ENCODE results near the gene SZRD1. TPM values are rescaled to one million over a fixed set of nuclear protein-coding genes. Genes with fewer than 3 reads are reported as not detected.

The SZRD1 gene
- total and polyA plus RNA-seq, 2 of the 4 experiments (the other 2 are of a cell fraction) = 119 to 149 TPM

- H2AFZ ChIP-seq (replicated peaks; ENCODE audit: low read length, poor library complexity) = no peak overlapping the region
- no peak overlapping the region for H2BK15ac ChIP-seq (ENCODE audit: low read depth, low read length)
- peaks cover 3% of the 10 kb centered on the region; the same call in 1 of the 2 replicates for H3K27me3 ChIP-seq (ENCODE audit: control insufficient read depth, insufficient read depth, low read length)
- intact Hi-C loops (cut with micrococcal nuclease) (no loop called here), dilution Hi-C loops (cut with HindIII; ENCODE audit: low sequenced_read_pairs, unreplicated experiment) (no loop called here), in situ Hi-C loops (cut with MboI; ENCODE audit: low sequenced_read_pairs) (no loop called here)
- no peak overlapping the region for H2BK20ac ChIP-seq (ENCODE audit: low read depth, low read length)
- no peak overlapping the region for H3K9ac ChIP-seq (ENCODE audit: low read depth, low read length)
- 75% methylated on average over 1 of the region's 3 CpGs; no CpG with 5 or more reads in 1 of the 2 experiments for WGBS, 2 experiments (ENCODE audit: extremely low coverage in 2 of 2, insufficient read length in 1 of 2)
- no peaks in the 10 kb centered on the region for H3K9me1 ChIP-seq (ENCODE audit: insufficient read depth, low read length)
- no TSS peak for BruUV-seq (replicated peaks)
- H2AK5ac ChIP-seq (ENCODE audit: low read depth, low read length) = no peak overlapping the region
- H3K36me3 ChIP-seq (ENCODE audit: control insufficient read depth, insufficient read depth, low read length) = no peaks in the 10 kb centered on the region
- DNase-seq = no peak
- TF ChIP-seq SMC3 (IDR thresholded peaks at IDR 0.05; ENCODE audit: low read depth, low read length) (no peak), NFE2L2 (IDR thresholded peaks at IDR 0.05; ENCODE audit: low read depth, low read length) (no peak), RAD21 (IDR thresholded peaks at IDR 0.05; ENCODE audit: low read length) (no peak), MXI1 (IDR thresholded peaks at IDR 0.05; ENCODE audit: borderline replicate concordance, low read depth, low read length) (no peak), FOS (IDR thresholded peaks at IDR 0.05; ENCODE audit: low read depth, low read length) (no peak)
- H2BK120ac ChIP-seq (ENCODE audit: low read depth, low read length) = no peak overlapping the region
- H3K27ac ChIP-seq (ENCODE audit: insufficient read depth, low read length) = no peak overlapping the region
- no peak for ATAC-seq (ENCODE audit: low read depth)
- ChIA-PET CTCF (no interaction called here), POLR2A (ENCODE audit: unreplicated experiment) (no interaction called here)
- H4K91ac ChIP-seq (ENCODE audit: insufficient read depth, low read depth, low read length) = no peak overlapping the region
- H4K5ac ChIP-seq (ENCODE audit: low read depth, low read length) = no peak overlapping the region
- no peaks in the 10 kb centered on the region for H3K4me1 ChIP-seq (ENCODE audit: control insufficient read depth, insufficient read depth, low read length)
- no peak overlapping the region for H4K8ac ChIP-seq (ENCODE audit: low read depth in 2 of 2, low read length in 2 of 2)
- no peak overlapping the region for H3K23ac ChIP-seq (ENCODE audit: low read depth, low read length)
- no peak overlapping the region for H2AK9ac ChIP-seq (replicated peaks; ENCODE audit: low read depth, low read length, poor library complexity)
- no peak overlapping the region for H3K4me2 ChIP-seq (ENCODE audit: low read depth, low read length)
- H3K18ac ChIP-seq (ENCODE audit: low read depth, low read length) = no peak overlapping the region
- H3K56ac ChIP-seq (ENCODE audit: extremely low read depth, insufficient read depth, low read length) = no peak overlapping the region
- H4K20me1 ChIP-seq (ENCODE audit: insufficient read depth, low read length) = no peaks in the 10 kb centered on the region
- no peak overlapping the region for H3K4me3 ChIP-seq (ENCODE audit: insufficient read depth, low read depth, low read length)
- no peak overlapping the region for H3K14ac ChIP-seq (replicated peaks; ENCODE audit: low read depth, low read length)
- no peak overlapping the region for H2BK5ac ChIP-seq (ENCODE audit: low read depth, low read length, poor library complexity, severe bottlenecking)
- no peaks in the 10 kb centered on the region for H3K9me3 ChIP-seq (ENCODE audit: control insufficient read depth, insufficient read depth, low read length)
- H3K79me1 ChIP-seq (ENCODE audit: low read depth in 1 of 2, low read length in 2 of 2) = no peaks in the 10 kb centered on the region
- no peak overlapping the region for H3K4ac ChIP-seq (ENCODE audit: low read depth, low read length)
Measured at GRCh38 chr1:16413191-16413590, 46.1 kb downstream of the SZRD1 start.

Measured in IMR-90 (cell line).